GM12865 (cell line): Measurements from ENCODE around the gene VPS13D.

ENCODE experiments used
- DNase-seq: peaks from one replicate; pipeline ENCODE4 v3.0.0; 2010; ENCODE audit warnings: low read depth
- H3K4me3 ChIP-seq: 2 replicates; pipeline ENCODE4 v1.5.1; 2011; ENCODE audit warnings: mild to moderate bottlenecking, low read depth, low read length, control low read depth
- TF ChIP-seq, protein P1 (sequence below): IDR thresholded peaks from 2 replicates; pipeline ENCODE4 v1.5.1; 2011; ENCODE audit warnings: low read length, control low read depth, low read depth, inconsistent platforms; ENCODE audit not compliant: insufficient read depth; ENCODE audit errors: missing control alignments

Gene VPS13D

DNA sequence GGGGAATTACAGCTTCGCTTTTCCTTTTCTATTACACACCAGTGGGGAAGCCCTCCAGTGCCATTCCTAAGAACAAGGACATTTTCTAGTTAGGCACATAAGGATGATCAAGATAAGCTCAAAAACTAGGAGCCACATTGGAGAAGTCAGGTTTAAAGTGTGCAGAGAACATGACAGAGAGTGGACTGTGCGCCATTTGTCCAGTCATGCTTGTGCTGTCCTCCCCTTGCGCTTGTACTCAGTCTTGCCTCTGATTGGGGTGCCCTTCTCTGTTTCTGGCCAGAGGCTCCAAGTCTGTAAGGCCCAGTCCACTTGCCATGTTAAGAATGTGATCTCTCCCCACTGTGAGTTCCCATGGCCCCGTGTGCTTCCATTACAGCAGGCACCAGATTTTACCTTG lies 198.5 kb downstream of the VPS13D start:
- H3K4me3 ChIP-seq: no peak overlapping the region
- TF ChIP-seq, protein P1, sequence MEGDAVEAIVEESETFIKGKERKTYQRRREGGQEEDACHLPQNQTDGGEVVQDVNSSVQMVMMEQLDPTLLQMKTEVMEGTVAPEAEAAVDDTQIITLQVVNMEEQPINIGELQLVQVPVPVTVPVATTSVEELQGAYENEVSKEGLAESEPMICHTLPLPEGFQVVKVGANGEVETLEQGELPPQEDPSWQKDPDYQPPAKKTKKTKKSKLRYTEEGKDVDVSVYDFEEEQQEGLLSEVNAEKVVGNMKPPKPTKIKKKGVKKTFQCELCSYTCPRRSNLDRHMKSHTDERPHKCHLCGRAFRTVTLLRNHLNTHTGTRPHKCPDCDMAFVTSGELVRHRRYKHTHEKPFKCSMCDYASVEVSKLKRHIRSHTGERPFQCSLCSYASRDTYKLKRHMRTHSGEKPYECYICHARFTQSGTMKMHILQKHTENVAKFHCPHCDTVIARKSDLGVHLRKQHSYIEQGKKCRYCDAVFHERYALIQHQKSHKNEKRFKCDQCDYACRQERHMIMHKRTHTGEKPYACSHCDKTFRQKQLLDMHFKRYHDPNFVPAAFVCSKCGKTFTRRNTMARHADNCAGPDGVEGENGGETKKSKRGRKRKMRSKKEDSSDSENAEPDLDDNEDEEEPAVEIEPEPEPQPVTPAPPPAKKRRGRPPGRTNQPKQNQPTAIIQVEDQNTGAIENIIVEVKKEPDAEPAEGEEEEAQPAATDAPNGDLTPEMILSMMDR: no peak

GRCh38 chr1:12430525-12430924 lies 200.7 kb downstream of the VPS13D start:
- DNase-seq: no peak
- TF ChIP-seq, protein P1: no peak
- H3K4me3 ChIP-seq: no peak overlapping the region

More for the DNA sequence above, 198.5 kb downstream of the VPS13D start:
- no peak for DNase-seq

- TF ChIP-seq, protein P1: no peak
- no peak for DNase-seq
- H3K4me3 ChIP-seq: no peak overlapping the region
These were observed 203.1 kb downstream of the VPS13D start for GRCh38 chr1:12432897-12433296.

- TF ChIP-seq, protein P1: no peak
- no peak for DNase-seq
- no peak overlapping the region for H3K4me3 ChIP-seq
These were observed 203.7 kb downstream of the VPS13D start for GRCh38 chr1:12433323-12434053.

DNA sequence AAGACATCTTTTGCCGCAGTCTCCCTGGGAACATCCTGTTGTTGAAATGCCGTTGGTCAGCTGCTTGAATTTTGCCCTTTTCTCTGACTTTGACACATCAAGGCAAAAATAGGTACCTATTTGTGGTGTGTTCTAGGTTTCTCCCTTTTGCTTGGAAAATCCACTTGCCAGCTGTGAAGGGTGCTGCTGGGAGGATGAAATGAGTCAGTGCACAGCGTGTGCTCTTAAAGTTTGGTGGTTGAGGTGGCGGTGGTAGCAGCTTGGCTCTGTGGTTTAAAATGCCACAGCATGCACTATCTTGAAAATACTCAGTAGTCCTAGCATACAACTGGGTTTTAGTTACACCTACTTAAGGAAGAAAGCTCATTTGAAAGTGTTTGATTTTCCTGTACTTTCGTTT lies 204.3 kb downstream of the VPS13D start:
- TF ChIP-seq, protein P1: no peak
- no peak overlapping the region for H3K4me3 ChIP-seq
- DNase-seq: peak; percentile 76

DNA sequence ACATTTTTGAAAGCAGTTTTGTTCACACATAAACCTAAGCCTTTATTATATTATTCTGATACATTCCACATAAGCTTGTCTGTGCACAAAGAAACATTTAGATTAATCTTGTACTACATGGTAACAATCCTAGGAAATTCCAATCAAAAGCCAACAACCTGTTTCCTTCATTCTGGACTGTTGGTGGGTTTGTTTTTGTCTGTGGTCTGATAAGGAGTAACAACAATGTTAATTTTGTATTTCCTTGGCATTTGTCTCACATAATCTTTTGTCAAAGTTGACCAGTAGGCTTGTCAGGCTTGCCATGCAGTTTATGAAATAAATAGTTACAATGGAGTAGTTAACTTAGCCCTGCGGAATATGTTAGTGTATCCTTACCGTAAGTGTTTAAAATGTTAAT lies 204.9 kb downstream of the VPS13D start:
- TF ChIP-seq, protein P1: no peak
- no peak overlapping the region for H3K4me3 ChIP-seq
- DNase-seq: no peak

DNA sequence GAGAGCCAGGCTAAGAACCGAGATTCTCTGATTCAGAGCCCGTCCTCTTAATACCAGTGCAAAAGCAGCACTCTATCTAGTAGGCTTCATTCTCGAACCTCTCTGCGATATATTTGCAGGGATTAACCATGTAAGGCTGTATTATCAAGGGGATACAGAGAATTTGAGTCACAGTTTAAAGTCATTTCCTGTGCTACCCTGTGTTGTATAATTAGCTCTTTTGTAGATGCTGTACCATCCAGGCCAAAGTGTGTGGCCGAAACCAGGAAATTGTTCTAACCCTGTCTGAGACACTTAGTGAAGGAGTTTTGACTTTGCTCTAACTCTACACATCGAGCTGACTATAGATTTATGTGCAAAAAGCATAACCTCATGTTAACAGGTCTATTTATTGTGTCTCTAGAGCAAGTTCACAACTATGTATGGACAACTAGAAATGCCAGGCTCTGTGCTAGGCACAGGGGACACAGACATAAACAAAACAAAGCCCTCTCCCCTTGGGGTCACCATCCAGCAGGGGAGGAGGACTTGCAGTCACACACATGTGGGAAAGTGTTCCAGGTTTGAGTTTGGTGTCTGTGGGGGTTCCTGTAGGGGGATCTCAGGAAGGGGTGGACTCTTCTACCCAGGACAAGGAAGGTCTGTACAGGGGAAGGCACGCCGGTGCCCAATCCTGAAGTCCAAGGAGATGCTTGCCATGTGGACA lies 206.0 kb downstream of the VPS13D start:
- no peak overlapping the region for H3K4me3 ChIP-seq
- TF ChIP-seq, protein P1: no peak
- peak; percentile 86 for DNase-seq
